ENCODE data around the gene CD14.

- TF ChIP-seq EZH2 (IDR thresholded peaks at IDR 0.05; ENCODE audit: borderline replicate concordance, low read depth, low read length, poor library complexity, severe bottlenecking), result no peak
- TF ChIP-seq CTCF (conservative IDR thresholded peaks at IDR 0.05; ENCODE audit: low read depth, low read length), result no peak
Observed at GRCh38 chr5:140664030-140664358, 31.0 kb upstream of the CD14 start.
